Measurements from ENCODE around the gene OAS1.
"Not testable (repeated sequence)": the region's sequence is repeated elsewhere in the genome, so short reads cannot be mapped to it uniquely, and the experiment has no call there.

The OAS1 gene

DNA sequence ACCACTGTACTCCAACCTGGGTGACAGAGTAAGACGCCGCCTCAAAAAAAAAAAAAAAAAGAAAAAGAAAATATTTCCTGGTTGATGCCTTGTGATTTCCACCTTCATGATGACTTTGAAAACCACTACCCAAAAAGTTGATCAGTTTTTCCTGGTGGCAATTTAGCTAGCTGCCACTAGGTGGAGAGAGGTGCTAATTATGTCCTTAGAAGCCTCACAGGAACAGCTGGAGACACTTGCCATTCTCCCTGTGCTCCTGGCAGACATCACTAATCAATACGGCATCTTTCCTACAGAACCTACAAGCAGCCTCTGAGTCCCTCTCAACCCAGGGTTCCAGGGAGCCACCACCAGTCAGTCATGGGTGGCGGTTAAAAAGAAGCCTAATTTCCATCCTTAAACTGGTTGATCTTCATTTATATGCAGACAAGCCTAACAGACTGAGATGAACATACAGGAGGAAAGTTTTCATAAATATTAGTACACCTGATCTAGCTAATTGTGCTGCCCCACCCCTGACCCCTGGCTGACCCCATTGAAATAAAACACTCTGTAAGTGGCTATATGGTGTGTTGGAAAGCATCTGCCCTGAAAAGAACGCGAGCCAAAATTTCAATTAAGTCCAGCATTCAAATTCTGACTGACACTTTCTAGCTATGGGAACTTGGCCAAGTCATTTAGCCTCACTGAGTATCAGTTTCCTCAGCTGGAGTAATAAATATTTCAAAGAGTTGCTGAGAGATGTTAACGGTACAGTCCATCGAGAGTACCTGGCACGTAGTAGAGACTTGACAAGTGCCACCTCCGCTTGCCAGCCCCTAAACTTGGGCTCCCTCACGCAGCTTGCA lies 6.2 kb upstream of the OAS1 start:
- DNase-seq = no peak

DNA sequence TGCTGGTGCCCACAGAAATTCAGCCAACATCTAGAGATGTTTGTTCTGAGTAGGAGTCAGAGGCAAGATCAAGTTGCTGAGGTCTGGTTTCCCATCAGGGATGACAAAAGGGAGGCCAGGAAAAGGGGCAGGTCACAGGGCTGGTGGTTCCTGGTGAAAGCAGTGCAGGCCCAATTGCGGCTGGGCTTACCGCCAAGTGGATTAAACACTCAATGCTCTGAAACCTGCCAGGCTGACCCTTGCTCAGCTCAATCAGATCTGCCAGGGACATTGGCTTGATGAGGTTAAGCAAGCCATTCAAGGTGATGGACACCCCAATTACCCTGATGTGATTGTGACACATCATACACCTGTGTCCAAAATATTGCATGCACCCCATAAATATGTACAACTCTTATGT lies 5.5 kb upstream of the OAS1 start:
- no peak for DNase-seq

DNA sequence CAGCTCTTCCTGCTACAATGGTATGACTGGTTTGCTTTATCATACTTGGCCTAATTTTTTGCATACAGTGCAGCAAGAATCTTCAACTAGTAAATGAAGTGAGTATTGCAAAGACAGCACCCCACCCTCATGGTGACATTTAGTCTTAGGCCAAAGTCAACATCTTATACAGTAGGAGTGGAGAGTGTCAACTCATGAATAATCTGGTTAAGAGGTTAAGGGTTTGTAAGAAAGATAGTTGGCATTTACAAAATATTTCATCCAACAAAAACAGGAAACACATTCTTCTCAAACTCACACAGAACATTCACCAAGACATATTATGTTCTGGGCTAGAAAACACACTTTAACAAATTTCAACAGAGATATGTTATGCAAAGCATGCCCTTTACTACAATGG lies 2.2 kb upstream of the OAS1 start:
- DNase-seq = no peak

DNA sequence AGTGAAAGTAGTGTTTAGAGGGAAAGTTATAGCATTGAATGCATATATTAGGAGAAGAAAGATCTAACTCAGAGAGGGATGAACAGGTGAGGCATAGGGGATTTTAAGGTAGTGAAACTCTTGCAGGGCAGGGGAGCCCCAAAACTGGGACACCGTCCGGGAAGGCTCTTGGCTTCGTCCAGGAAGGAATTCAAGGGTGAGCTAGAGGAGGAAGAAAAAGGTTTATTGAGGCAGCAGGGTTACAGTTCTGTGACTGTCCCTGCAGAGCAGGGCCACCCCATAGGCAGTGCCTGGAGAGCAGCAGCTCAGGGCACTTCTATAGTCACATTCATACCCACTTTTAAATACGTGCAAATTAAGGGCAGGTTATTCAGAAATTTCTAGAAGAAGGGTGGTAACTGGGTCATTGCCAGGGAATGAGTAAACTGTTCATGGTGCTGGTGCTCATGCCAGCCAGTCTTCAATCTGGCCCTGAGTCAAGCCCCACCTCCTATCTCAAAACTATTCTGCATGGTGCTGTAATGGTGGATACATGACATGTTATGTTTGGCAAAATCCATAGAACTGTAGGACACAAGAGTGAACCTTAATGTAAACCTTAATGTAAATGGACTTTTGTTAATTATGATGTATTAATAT lies 1.2 kb upstream of the OAS1 start:
- no peak for DNase-seq

DNA sequence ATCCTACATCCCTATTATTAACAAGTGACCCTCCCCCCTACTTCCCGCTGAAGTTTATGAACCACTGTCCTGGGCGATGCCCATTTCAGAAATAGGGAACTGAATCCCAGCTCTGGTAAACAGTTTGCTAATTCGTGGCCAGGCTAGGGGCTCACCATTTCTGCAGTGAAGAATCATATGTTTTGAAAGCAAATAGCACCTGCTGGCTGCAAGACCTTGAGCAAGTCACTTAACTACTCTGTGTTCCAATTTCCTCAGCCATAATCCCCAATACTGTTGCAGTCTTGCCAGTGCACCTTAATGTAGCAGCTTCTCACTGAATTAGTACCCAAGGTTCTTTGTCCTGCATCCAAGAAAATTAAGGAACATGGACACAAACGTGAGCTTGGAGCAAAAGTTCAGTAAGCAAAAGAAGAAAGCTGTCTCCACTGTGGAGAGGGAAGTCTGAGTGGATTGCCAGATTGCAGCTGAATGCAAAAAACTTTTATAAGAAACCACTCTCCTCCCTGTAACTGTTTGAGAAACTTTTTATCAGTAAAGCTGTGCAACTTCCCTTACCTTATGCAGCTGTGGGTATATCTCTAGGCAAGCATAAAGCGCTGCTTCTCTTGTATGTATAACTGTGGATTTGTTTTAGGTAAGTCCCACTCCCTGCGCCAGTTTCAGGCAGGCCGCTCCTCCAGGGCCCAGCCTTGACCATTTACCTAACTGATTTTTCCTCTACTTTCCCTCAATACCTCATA lies 824 bp downstream of the OAS1 start:
- no peak for DNase-seq

DNA sequence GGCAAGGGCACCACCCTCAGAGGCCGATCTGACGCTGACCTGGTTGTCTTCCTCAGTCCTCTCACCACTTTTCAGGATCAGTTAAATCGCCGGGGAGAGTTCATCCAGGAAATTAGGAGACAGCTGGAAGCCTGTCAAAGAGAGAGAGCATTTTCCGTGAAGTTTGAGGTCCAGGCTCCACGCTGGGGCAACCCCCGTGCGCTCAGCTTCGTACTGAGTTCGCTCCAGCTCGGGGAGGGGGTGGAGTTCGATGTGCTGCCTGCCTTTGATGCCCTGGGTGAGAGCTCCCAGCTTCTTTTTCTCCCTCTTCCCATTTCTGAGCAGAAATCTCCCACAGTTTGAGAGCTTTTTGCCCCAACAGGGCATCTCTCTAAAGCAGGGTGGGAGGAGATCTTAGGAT lies 1.8 kb downstream of the OAS1 start:
- DNase-seq = no peak

DNA sequence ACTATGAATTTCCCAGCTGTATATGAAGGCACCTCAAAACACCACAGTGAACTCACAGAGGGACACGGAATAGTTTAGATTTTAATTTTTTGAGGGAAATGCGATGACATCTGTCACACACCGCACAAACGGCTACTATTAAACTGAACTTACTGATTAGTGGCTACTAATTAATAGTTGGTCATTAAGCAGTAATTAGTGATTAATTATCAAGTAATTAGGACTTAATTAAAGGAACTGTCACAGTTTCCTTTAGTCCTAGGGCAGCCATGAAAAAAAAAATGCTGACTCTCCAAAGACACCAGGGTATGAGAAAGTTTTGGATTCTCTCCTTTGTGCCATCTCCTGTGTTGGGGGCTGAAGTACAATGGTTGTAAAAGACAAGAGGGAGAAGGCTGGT lies 2.9 kb downstream of the OAS1 start:
- DNase-seq = no peak

DNA sequence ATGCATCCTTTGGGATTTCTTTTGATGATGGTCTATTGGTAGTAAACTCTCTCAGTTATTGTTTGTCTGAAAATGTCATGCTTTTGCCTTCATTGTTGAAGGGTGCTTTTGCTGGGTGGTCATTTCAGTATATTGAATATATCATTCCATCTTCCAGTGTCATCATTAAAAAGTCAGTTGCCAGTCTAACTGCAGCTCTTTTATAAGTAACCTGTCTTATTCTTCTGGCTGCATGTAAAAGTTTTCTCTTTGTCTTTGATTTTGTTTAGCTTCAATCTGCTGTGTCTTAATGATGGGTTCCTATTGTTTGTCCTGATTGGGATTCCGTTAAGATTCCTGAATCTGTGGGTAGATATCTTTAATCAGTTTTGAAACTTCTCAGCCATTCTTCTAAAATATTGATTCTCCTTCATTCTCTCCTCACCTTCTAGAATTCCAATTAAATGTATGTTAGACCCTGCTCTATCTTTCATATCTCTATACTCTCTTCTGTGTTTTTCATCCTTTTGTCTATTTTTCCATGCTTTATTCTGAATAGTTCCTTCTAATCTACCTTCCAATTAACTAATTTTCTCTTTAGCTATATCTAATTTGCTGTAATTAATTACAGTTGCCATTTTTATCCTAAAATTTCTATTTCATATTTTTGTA lies 6.4 kb downstream of the OAS1 start:
- DNase-seq = no peak

DNA sequence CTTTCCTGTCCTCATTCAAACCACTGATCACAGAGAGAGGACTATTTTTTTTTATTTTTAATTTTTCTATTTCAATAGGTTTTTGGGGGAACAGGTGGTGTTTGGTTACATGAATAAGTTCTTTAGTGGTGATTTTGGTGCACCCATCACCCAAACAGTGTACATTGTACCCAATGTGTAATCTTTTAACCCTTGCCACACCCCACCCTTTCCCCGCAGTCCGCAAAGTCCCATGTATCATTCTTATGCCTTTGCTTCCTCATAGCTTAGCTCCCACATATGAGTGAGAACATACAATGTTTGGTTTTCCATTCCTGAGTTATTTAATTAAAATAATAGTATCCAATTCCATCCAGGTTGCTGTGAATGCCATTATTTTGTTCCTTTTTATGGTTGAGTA lies 7.1 kb downstream of the OAS1 start:
- DNase-seq = not testable (repeated sequence)

DNA sequence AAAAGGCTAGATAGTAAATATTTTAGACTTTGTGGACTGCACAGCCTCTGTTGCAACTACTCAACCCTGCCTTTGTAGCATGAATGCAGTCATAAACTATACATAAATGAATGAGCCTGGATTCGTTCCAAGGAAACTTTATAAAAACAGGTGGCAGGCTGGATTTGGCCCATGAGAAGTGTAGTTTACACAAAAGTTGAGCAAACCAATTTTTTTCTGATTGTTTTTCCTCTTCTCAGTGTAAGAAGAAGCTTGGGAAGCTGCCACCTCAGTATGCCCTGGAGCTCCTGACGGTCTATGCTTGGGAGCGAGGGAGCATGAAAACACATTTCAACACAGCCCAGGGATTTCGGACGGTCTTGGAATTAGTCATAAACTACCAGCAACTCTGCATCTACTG lies 9.5 kb downstream of the OAS1 start:
- no peak for DNase-seq

DNA sequence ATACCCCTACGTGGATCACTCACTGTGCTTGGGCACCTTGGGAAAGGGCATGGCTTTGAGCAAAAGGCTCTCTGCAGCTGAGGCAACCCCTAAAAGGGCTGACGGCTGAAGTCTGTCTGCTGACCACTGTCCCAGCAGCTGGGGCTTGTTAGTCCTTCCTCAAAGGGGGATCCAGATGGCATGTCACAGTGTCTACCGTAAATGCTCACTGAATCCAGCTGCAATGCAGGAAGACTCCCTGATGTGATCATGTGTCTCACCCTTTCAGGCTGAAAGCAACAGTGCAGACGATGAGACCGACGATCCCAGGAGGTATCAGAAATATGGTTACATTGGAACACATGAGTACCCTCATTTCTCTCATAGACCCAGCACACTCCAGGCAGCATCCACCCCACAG lies 12.4 kb downstream of the OAS1 start:
- DNase-seq = no peak

DNA sequence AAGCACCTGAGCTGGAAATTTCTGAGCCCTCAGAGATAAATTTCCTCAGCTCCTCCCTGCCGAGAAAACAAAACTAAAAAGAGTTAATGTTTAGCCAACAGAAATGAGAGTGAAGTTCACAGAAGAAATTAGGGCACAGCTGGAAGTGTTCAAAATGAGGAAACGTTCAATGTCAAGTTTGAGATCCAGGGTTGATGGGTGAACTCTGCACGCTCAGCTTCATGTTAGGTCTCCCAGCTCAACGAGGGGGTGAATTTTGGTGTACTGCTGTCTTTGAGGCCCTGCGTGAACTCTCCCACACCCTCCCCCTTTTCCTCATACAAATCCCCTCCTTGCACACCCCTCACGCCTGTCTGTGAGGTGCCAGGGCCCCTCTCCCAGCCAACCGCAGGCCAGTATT lies 18.2 kb downstream of the OAS1 start:
- DNase-seq = no peak

DNA sequence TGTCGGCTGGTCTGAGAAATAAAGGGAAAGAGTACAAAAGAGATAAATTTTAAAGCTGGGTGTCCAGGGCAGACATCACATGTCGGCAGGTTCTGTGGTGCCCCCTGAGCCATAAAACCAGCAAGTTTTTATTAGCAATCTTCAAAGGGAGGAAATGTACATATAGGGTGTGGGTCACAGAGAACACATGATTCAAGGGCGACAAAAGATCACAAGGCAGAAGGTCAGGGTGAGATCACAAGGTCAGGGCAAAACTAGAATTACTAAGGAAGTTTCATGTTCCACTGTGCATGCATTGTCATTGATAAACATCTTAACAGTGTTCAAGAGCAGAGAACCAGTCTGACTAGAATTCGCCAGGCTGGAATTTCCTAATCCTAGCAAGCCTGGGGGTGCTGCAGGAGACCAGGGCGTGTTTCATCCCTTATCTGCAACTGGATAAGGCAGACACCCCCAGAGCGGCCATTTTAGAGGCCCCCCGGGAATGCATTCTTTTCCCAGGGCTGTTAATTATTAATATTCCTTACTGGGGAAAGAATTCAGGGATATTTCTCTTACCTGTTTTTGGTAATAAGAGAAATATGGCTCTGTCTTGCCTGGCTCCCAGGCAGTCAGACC lies 19.8 kb downstream of the OAS1 start:
- DNase-seq = not testable (repeated sequence)

DNA sequence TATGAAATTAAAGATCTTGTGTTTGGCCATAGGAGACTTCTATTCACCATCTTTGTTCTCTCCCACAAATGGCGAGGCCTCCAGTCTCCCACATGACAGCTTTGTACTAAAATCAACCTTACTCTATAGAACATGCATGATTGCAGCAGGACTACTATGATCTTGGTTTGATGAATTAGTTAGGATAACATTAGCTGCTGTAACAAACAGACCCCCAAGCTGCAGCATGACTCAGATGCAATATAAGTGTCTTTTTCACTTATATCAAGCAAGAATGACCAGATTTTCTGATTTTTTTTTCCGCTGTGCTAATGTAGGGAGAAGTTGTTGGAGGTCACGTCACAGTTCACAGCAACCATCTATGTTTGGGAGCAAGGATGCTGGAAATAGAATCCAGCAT lies 20.7 kb downstream of the OAS1 start:
- DNase-seq = no peak

DNA sequence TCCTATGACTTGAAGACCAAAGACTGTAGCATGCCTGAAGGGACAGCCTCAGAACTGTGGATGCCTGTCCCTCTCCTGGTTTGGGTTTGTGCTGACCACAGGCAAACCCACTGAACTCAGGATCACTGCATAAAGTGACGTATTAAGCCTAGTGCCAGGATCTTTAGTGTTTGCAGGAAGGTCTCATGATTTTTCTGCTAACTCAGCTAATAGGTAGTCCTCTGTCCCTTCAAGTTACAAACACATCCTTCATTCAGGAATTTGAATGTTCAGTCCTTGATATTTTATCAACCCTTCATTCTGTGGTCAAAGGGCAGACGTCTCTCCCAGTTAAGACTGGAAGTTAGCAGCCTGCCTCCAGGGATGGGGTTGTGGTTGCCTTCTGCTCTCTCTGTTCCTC lies 21.2 kb downstream of the OAS1 start:
- no peak for DNase-seq

DNA sequence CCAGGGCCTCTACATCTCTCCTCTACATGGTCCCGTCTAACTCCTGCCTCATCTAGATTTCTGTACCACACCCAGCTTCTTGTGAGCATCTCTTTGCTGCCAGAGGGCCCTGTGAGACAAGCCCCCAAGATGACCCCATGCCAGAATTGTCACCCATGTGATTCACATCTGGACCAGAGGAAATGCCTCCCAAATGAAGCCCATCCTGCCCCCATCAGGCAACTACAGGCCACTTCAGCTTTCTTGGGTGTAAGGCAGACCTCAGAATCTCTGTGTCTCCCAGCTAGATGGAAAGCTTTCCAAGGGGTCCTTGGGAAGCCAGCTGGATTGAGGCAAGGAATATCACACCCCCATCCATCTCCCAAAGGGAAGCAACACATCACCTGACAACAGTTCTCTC lies 22.2 kb downstream of the OAS1 start:
- no peak for DNase-seq

DNA sequence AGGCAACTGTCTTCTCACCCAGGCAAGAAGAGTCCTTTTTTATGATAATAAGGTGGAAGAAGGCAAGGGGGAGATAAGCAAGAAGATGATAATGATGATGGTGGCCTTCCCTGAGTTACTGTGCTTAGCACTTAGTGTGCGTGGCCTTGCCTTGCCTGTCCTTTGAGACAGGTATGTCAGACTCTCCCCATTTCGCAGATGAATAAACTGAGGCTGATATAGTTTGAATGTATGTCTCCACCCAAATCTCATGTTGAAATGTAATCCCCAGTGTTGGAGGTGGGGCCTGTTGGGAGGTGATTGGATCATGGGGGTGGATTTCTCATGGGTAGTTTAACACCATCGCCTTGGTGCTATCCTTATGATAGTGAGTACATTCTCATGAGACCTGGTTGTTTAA lies 23.0 kb downstream of the OAS1 start:
- DNase-seq = no peak

DNA sequence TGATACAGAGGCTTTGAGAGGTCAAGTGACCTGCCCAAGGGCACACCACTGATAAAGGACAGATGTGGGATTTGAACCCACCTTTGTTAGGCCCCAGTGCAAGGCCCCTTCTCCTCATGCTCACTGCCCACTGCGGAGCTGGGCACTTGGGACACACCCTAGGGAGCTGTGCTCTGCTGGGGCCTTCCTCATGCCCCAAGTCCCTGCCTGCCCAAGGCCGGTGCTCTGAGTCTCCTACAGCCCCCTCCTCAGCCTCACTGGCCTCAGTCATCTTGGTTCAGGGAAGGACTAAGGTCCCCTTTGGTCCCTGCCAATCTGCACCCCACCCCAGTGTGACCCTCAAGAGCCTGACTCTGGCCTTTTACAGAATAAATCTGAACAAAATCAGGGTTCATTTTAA lies 23.6 kb downstream of the OAS1 start:
- no peak for DNase-seq

DNA sequence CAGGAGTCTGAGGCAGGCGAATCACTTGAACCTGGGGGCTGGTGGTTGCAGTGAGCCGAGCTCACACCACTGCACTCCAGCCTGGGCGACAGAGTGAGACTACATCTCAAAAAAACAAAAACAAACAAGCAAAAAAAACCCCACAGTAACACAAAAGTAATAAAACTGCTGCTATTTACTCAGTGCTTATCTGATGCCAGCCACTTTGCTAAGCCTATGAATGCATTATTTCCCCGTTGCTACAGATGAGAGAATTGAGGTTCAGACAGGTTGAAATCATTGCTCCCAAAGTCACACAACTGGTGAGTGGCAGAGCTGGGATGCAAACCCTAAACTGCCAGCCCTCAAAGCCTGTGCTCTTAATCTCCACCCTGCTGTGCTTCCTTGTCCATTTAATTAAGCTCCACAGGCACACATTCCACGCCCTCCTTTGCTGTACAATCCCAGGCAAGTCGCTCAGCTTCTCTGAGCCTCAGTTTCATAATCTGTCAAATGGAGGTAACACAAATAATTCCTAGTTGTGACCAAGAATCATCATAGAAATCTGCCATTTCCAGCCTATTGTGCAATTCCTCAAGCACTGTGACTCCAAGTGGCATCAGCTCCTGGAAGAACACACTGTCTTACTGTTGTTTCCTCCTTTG lies 25.8 kb downstream of the OAS1 start:
- no peak for DNase-seq

DNA sequence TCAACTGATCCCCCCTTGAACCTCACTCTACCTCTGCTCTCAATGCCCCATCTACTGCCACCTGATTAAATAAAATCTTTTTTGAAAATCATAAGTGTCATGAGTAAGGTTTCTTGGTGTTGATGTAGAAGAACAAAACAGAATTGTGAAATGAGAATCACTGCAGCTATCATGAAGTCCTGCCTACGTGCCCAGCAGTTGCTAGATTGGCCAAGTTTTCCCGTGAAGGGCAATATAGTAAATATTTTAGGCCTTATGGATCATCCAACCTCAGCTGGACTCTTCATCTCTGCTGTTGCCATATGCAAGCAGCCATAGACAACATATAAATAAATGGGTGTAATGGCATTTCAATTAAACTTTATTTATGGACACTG lies 26.4 kb downstream of the OAS1 start:
- DNase-seq = no peak

DNA sequence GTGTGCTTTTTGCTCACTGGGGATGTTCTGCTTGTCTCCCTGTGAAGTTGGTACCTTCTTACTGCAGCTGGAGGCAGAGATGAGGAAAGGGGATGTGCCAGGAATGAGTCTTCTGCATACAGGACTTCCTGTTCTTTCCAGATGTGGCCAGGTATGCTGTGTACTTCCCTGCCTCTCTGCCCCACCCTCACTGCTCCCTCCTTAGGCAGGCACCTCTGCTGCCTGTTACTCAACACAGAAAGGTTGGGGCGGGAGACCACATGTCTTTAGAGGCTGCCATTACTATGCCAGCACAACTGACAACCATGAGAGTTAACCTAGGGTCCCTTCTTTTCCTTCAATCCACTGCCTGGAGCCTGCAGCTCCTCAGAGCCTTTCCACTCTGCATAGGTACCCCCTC lies 29.5 kb downstream of the OAS1 start:
- DNase-seq = no peak

DNA sequence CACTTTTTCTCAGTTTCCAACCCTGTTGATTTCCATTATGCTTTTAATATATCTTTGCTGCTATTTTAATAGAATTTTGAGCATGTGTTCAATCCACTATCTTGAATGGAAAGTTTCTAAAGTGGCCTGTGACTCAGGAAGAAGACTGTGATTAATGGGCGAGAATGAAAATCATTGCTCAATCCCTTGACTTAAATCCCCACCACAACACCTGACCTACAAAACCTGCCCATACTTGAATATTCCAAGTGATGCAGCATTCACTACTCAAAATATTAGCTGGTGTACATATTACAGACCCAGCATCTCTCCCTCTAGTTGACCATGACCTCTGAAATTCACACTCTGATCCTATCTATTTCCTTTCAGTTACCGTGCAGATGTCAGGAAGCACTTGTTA lies 30.2 kb downstream of the OAS1 start:
- DNase-seq = no peak

Measured in NCI-H187 (cell line).